Measurements from ENCODE around the gene ERMP1.

The ERMP1 gene

DNA sequence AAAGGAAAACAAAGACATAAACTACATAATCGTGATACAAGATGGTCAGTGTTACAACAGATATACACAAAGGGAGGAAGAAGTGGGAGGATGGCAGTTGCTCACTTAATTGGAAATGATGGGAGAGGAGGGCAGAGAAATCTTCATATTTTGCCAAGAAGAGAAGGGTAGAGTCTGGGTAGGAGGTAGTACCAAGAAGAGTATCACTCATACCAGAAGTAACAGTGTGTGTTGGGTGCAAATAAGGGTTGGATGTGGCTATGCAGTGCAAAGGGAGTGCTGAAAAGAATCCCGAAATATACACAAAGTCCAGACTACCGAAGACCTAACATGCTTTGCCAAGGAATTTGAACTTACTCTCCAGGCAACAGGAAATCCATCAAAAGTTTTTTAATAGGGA is 41.0 kb downstream of the ERMP1 start:
- H3K9me3 ChIP-seq = peaks cover 0 to 8% (median 0%) of the 10 kb centered on the region in 3 donors
- no peak overlapping the region for H3K27ac ChIP-seq
- H3K4me3 ChIP-seq = no peak overlapping the region
- H3K4me1 ChIP-seq = no peaks in the 10 kb centered on the region
- no peaks in the 10 kb centered on the region for H3K27me3 ChIP-seq
- DNase-seq = no peak
- TF ChIP-seq, protein P1, sequence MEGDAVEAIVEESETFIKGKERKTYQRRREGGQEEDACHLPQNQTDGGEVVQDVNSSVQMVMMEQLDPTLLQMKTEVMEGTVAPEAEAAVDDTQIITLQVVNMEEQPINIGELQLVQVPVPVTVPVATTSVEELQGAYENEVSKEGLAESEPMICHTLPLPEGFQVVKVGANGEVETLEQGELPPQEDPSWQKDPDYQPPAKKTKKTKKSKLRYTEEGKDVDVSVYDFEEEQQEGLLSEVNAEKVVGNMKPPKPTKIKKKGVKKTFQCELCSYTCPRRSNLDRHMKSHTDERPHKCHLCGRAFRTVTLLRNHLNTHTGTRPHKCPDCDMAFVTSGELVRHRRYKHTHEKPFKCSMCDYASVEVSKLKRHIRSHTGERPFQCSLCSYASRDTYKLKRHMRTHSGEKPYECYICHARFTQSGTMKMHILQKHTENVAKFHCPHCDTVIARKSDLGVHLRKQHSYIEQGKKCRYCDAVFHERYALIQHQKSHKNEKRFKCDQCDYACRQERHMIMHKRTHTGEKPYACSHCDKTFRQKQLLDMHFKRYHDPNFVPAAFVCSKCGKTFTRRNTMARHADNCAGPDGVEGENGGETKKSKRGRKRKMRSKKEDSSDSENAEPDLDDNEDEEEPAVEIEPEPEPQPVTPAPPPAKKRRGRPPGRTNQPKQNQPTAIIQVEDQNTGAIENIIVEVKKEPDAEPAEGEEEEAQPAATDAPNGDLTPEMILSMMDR (IDR thresholded peaks at IDR 0.05) = no peak
- intact Hi-C loops (cut with DNase I; ENCODE audit: low total_unique reads) = no loop called here
- H3K36me3 ChIP-seq = peaks cover 4 to 18% (median 7%) of the 10 kb centered on the region in 3 donors

DNA sequence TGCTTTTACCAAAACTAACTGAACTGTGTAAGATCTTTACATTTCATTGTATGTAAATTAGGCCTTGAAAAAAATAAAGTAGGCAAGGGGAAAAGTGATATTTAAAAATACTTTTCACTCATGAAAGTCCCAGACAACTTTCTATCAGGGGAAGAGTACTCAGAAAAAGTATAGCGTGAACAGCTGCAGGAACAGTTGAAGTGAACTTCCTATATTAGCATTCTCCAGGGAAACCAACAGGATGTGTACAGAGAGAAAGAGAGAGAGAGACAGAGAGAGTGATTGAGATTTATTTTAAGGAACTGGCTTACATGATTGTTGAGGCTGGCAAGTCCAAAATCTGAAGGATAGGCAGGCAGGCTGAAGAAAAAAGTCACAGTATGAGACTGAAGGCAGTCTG is 42.0 kb downstream of the ERMP1 start:
- intact Hi-C loops (cut with DNase I; ENCODE audit: low total_unique reads) = no loop called here
- H3K4me3 ChIP-seq = no peak overlapping the region
- no peaks in the 10 kb centered on the region for H3K4me1 ChIP-seq
- H3K27me3 ChIP-seq = no peaks in the 10 kb centered on the region
- no peak overlapping the region for H3K27ac ChIP-seq
- DNase-seq = no peak
- H3K9me3 ChIP-seq = peaks cover 0 to 8% (median 0%) of the 10 kb centered on the region in 3 donors
- TF ChIP-seq, protein P1 (IDR thresholded peaks at IDR 0.05) = no peak
- peaks cover 14 to 27% (median 17%) of the 10 kb centered on the region in 3 donors for H3K36me3 ChIP-seq

- peaks cover 25 to 41% (median 26%) of the 10 kb centered on the region in 3 donors for H3K36me3 ChIP-seq
- intact Hi-C loops (cut with DNase I; ENCODE audit: low total_unique reads) = no loop called here
- TF ChIP-seq, protein P1 (IDR thresholded peaks at IDR 0.05) = no peak
Observed at GRCh38 chr9:5789489-5789888, 43.4 kb downstream of the ERMP1 start.

DNA sequence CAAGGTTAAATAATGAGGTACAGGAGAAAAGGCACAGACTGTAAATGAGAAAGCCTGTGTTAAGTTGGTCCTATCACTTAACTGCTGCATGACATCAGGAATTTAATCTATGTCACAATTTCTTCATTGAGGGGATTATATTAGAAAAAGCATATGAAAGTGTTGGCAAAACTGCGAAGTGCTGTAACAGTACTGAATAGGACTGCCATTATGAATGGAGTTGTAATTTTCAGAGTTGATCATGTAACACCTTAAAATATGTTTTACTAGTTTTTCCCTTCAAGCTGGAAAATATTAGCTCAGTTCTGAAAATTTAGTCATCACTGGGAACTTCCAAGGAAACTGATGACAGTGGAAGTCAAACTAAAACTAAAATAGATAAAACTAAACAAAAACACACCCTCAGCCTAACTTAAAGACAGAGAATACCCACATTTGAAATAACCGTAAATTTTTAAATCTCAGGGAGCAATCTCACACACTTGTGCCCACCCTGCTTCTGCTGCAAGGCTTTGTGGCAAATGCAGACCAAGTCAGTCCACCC is 45.1 kb downstream of the ERMP1 start:
- Histone ChIP-seq H3K4me3 (no peak overlapping the region), H3K27me3 (no peaks in the 10 kb centered on the region), H3K36me3 (peaks cover 30 to 55% (median 33%) of the 10 kb centered on the region in 3 donors), H3K4me1 (no peaks in the 10 kb centered on the region), H3K27ac (no peak overlapping the region), H3K9me3 (peaks cover 0 to 22% (median 0%) of the 10 kb centered on the region in 3 donors)
- DNase-seq = no peak
- TF ChIP-seq, protein P1 (IDR thresholded peaks at IDR 0.05) = no peak
- intact Hi-C loops (cut with DNase I; ENCODE audit: low total_unique reads) = no loop called here

More at GRCh38 chr9:5789489-5789888, 43.4 kb downstream of the ERMP1 start:
- Histone ChIP-seq H3K27ac (no peak overlapping the region), H3K27me3 (no peaks in the 10 kb centered on the region), H3K4me1 (no peaks in the 10 kb centered on the region), H3K9me3 (peaks cover 0 to 8% (median 0%) of the 10 kb centered on the region in 3 donors), H3K4me3 (no peak overlapping the region)
- DNase-seq = no peak

DNA sequence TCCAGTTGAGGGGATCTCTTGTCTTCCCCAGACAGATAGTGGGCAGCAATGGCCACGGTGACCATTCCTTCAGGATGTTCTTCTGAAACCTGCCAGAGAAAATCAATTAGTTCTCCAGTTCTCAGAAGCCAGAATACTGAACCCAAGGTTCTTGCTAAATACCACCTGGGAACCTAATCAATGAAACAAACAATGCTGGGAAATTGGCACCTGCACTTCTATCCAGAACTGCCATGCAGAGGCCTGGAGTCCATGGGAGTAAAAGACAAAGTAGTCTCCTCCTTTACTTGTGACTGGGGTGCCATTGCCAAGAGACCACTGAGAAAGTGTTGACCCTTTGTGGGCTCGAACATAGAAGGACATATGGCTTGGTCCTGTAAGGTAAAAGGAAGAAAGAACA is 45.7 kb downstream of the ERMP1 start:
- H3K4me1 ChIP-seq = no peaks in the 10 kb centered on the region
- H3K27ac ChIP-seq = no peak overlapping the region
- H3K36me3 ChIP-seq = peaks cover 35 to 61% (median 35%) of the 10 kb centered on the region in 3 donors
- H3K9me3 ChIP-seq = peaks cover 0 to 28% (median 6%) of the 10 kb centered on the region in 3 donors
- no peak overlapping the region for H3K4me3 ChIP-seq
- H3K27me3 ChIP-seq = no peaks in the 10 kb centered on the region
- TF ChIP-seq, protein P1 (IDR thresholded peaks at IDR 0.05) = no peak
- intact Hi-C loops (cut with DNase I; ENCODE audit: low total_unique reads) = no loop called here
- no peak for DNase-seq
